ENCODE measurements around the gene PPP1R14C. TPM values are rescaled to one million over a fixed set of nuclear protein-coding genes. Genes with fewer than 3 reads are reported as not detected.

PPP1R14C gene
- total and polyA plus RNA-seq, 2 of the 13 experiments (the other 11 are each of a cell fraction or from before 2014, with no cell fraction given) = not detected

GRCh38 chr6:150235218-150235617, 92.4 kb downstream of the PPP1R14C start:
- no TSS peak for BruUV-seq (replicated peaks)
- Histone ChIP-seq H3K4me3 (replicated peaks in 1 of 3; ENCODE audit: insufficient read depth in 1 of 3, low read depth in 2 of 3, low read length in 3 of 3) (no peak overlapping the region), H3K9me3 (ENCODE audit: low read length) (no peaks in the 10 kb centered on the region), H3K79me2 (ENCODE audit: insufficient read depth, low read length) (no peaks in the 10 kb centered on the region), H2AFZ (ENCODE audit: low read length) (no peak overlapping the region), H3K27ac (ENCODE audit: extremely low read length, insufficient read depth, low read length) (no peak overlapping the region), H4K20me1 (ENCODE audit: insufficient read depth, low read length) (no peaks in the 10 kb centered on the region), H3K4me2 (ENCODE audit: low read depth, low read length) (no peak overlapping the region), H3K27me3 (ENCODE audit: control insufficient read depth in 1 of 2, insufficient read depth in 2 of 2, low read length in 2 of 2) (peaks cover 0 to 30% of the 10 kb centered on the region in 2 experiments; a peak in 3 of 5 replicates), H3K36me3 (replicated peaks in 1 of 2; ENCODE audit: control insufficient read depth in 1 of 2, insufficient read depth in 2 of 2, low read length in 2 of 2) (no peaks in the 10 kb centered on the region), H3K4me1 (ENCODE audit: insufficient read depth, low read length) (no peaks in the 10 kb centered on the region), H3K9ac (ENCODE audit: insufficient read depth, low read depth, low read length) (no peak overlapping the region)
- in situ Hi-C loops (cut with HindIII; ENCODE audit: extremely low pct_ligation_motif_present, low pct_unique_long_range_greater_than_20kb) (no loop called here), intact Hi-C loops (cut with micrococcal nuclease; ENCODE audit: unreplicated experiment) (no loop called here)
- TF ChIP-seq ZNF17 (CRISPR knock-in tag; IDR thresholded peaks at IDR 0.05) (no peak), MEIS2 (CRISPR knock-in tag; IDR thresholded peaks at IDR 0.05) (no peak), CBX2 (IDR thresholded peaks at IDR 0.05; ENCODE audit: low read depth, low read length) (no peak), CBX2 (CRISPR knock-in tag; IDR thresholded peaks at IDR 0.05; ENCODE audit: low read depth) (no peak), BRF2 (CRISPR knock-in tag; IDR thresholded peaks at IDR 0.05) (no peak), CTCF (CRISPR knock-in tag; IDR thresholded peaks at IDR 0.05) (no peak), NR2C2 (CRISPR knock-in tag; IDR thresholded peaks at IDR 0.05; ENCODE audit: borderline replicate concordance) (no peak), ZNF563 (CRISPR knock-in tag; IDR thresholded peaks at IDR 0.05) (no peak), CBFB (CRISPR knock-in tag; IDR thresholded peaks at IDR 0.05) (no peak), ZFP36 (IDR thresholded peaks at IDR 0.05; ENCODE audit: borderline replicate concordance, low read depth, low read length, partially characterized antibody) (no peak), NCOR1 (IDR thresholded peaks at IDR 0.05; ENCODE audit: borderline replicate concordance, low read length) (no peak), LRRFIP1 (CRISPR knock-in tag; conservative IDR thresholded peaks at IDR 0.05) (no peak), SAFB2 (CRISPR knock-in tag; IDR thresholded peaks at IDR 0.05; ENCODE audit: borderline replicate concordance, low read depth) (no peak), MAFF (IDR thresholded peaks at IDR 0.05; ENCODE audit: low read depth, low read length) (no peak), ISX (CRISPR knock-in tag; conservative IDR thresholded peaks at IDR 0.05) (no peak), SATB2 (CRISPR knock-in tag; IDR thresholded peaks at IDR 0.05) (no peak), ZNF713 (CRISPR knock-in tag; IDR thresholded peaks at IDR 0.05) (no peak), ZNF768 (CRISPR knock-in tag; IDR thresholded peaks at IDR 0.05) (no peak)
- POLR2A ChIA-PET = no interaction called here
- CTCF ChIA-PET (ENCODE audit: low intra/inter-chr PET ratio, low total read pairs) = no interaction called here
- ATAC-seq = no peak
- DNase-seq (ENCODE audit: low spot score) = no peak
- WGBS (ENCODE audit: low lambda C conversion rate) = 19% methylated on average over 5 of the region's 5 CpGs
- no peak for FAIRE-seq

Measured in HepG2 (cell line).